Measurements from ENCODE around the gene FOXP1.

The FOXP1 gene

GRCh38 chr3:71384388-71384787 is 199.1 kb downstream of the FOXP1 start:
- no peaks in the 10 kb centered on the region for H3K36me3 ChIP-seq (ENCODE audit: control insufficient read depth, insufficient read depth, low read length)
- H3K4me3 ChIP-seq (ENCODE audit: low read depth, low read length) = no peak overlapping the region
- peaks cover 14% of the 10 kb centered on the region for H3K4me1 ChIP-seq (ENCODE audit: control insufficient read depth, insufficient read depth, low read length)
- H3K9ac ChIP-seq (ENCODE audit: low read depth, low read length) = no peak overlapping the region
- no peaks in the 10 kb centered on the region for H3K27me3 ChIP-seq (ENCODE audit: control insufficient read depth, insufficient read depth, low read length)
- H3K9me3 ChIP-seq (ENCODE audit: control insufficient read depth, insufficient read depth, low read length) = no peaks in the 10 kb centered on the region

- Histone ChIP-seq H3K4me1 (ENCODE audit: control insufficient read depth, insufficient read depth, low read length) (peaks cover 9% of the 10 kb centered on the region), H3K27me3 (ENCODE audit: control insufficient read depth, insufficient read depth, low read length) (no peaks in the 10 kb centered on the region), H3K9me3 (ENCODE audit: control insufficient read depth, insufficient read depth, low read length) (no peaks in the 10 kb centered on the region), H3K9ac (ENCODE audit: low read depth, low read length) (no peak overlapping the region), H3K4me3 (ENCODE audit: low read depth, low read length) (no peak overlapping the region), H3K36me3 (ENCODE audit: control insufficient read depth, insufficient read depth, low read length) (no peaks in the 10 kb centered on the region)
Measured at GRCh38 chr3:71380096-71380495, 203.4 kb downstream of the FOXP1 start.

- H3K9me3 ChIP-seq (ENCODE audit: control insufficient read depth, insufficient read depth, low read length) = no peaks in the 10 kb centered on the region
Measured at GRCh38 chr3:71378509-71378908, 205.0 kb downstream of the FOXP1 start.

GRCh38 chr3:71376911-71377310 is 206.6 kb downstream of the FOXP1 start:
- Histone ChIP-seq H3K9me3 (ENCODE audit: control insufficient read depth, insufficient read depth, low read length) (no peaks in the 10 kb centered on the region), H3K4me1 (ENCODE audit: control insufficient read depth, insufficient read depth, low read length) (peaks cover 2% of the 10 kb centered on the region), H3K9ac (ENCODE audit: low read depth, low read length) (no peak overlapping the region), H3K27me3 (ENCODE audit: control insufficient read depth, insufficient read depth, low read length) (no peaks in the 10 kb centered on the region), H3K4me3 (ENCODE audit: low read depth, low read length) (no peak overlapping the region), H3K36me3 (ENCODE audit: control insufficient read depth, insufficient read depth, low read length) (no peaks in the 10 kb centered on the region)

More at GRCh38 chr3:71378509-71378908, 205.0 kb downstream of the FOXP1 start:
- Histone ChIP-seq H3K4me3 (ENCODE audit: low read depth, low read length) (no peak overlapping the region), H3K4me1 (ENCODE audit: control insufficient read depth, insufficient read depth, low read length) (no peaks in the 10 kb centered on the region), H3K27me3 (ENCODE audit: control insufficient read depth, insufficient read depth, low read length) (no peaks in the 10 kb centered on the region), H3K9ac (ENCODE audit: low read depth, low read length) (no peak overlapping the region), H3K36me3 (ENCODE audit: control insufficient read depth, insufficient read depth, low read length) (no peaks in the 10 kb centered on the region)

- no peaks in the 10 kb centered on the region for H3K9me3 ChIP-seq (ENCODE audit: control insufficient read depth, insufficient read depth, low read length)
- H3K4me1 ChIP-seq (ENCODE audit: control insufficient read depth, insufficient read depth, low read length) = peaks cover 2% of the 10 kb centered on the region
- no peak overlapping the region for H3K9ac ChIP-seq (ENCODE audit: low read depth, low read length)
- H3K36me3 ChIP-seq (ENCODE audit: control insufficient read depth, insufficient read depth, low read length) = no peaks in the 10 kb centered on the region
- H3K27me3 ChIP-seq (ENCODE audit: control insufficient read depth, insufficient read depth, low read length) = no peaks in the 10 kb centered on the region
- H3K4me3 ChIP-seq (ENCODE audit: low read depth, low read length) = no peak overlapping the region
Measured at GRCh38 chr3:71376503-71376902, 207.0 kb downstream of the FOXP1 start.

GRCh38 chr3:71374582-71374981 is 208.9 kb downstream of the FOXP1 start:
- Histone ChIP-seq H3K4me1 (ENCODE audit: control insufficient read depth, insufficient read depth, low read length) (peaks cover 2% of the 10 kb centered on the region), H3K27me3 (ENCODE audit: control insufficient read depth, insufficient read depth, low read length) (no peaks in the 10 kb centered on the region), H3K4me3 (ENCODE audit: low read depth, low read length) (no peak overlapping the region), H3K9me3 (ENCODE audit: control insufficient read depth, insufficient read depth, low read length) (no peaks in the 10 kb centered on the region), H3K9ac (ENCODE audit: low read depth, low read length) (no peak overlapping the region), H3K36me3 (ENCODE audit: control insufficient read depth, insufficient read depth, low read length) (no peaks in the 10 kb centered on the region)

GRCh38 chr3:71372911-71373637 is 210.5 kb downstream of the FOXP1 start:
- Histone ChIP-seq H3K4me3 (ENCODE audit: low read depth, low read length) (no peak overlapping the region), H3K4me1 (ENCODE audit: control insufficient read depth, insufficient read depth, low read length) (peaks cover 2% of the 10 kb centered on the region), H3K36me3 (ENCODE audit: control insufficient read depth, insufficient read depth, low read length) (no peaks in the 10 kb centered on the region), H3K27me3 (ENCODE audit: control insufficient read depth, insufficient read depth, low read length) (no peaks in the 10 kb centered on the region), H3K9ac (ENCODE audit: low read depth, low read length) (no peak overlapping the region), H3K9me3 (ENCODE audit: control insufficient read depth, insufficient read depth, low read length) (no peaks in the 10 kb centered on the region)

GRCh38 chr3:71372241-71372768 is 211.2 kb downstream of the FOXP1 start:
- H3K36me3 ChIP-seq (ENCODE audit: control insufficient read depth, insufficient read depth, low read length) = no peaks in the 10 kb centered on the region
- H3K9ac ChIP-seq (ENCODE audit: low read depth, low read length) = no peak overlapping the region
- H3K4me3 ChIP-seq (ENCODE audit: low read depth, low read length) = no peak overlapping the region
- H3K27me3 ChIP-seq (ENCODE audit: control insufficient read depth, insufficient read depth, low read length) = no peaks in the 10 kb centered on the region
- H3K4me1 ChIP-seq (ENCODE audit: control insufficient read depth, insufficient read depth, low read length) = peaks cover 2% of the 10 kb centered on the region
- H3K9me3 ChIP-seq (ENCODE audit: control insufficient read depth, insufficient read depth, low read length) = no peaks in the 10 kb centered on the region

- no peak overlapping the region for H3K9ac ChIP-seq (ENCODE audit: low read depth, low read length)
- no peaks in the 10 kb centered on the region for H3K36me3 ChIP-seq (ENCODE audit: control insufficient read depth, insufficient read depth, low read length)
- peaks cover 2% of the 10 kb centered on the region for H3K4me1 ChIP-seq (ENCODE audit: control insufficient read depth, insufficient read depth, low read length)
- H3K9me3 ChIP-seq (ENCODE audit: control insufficient read depth, insufficient read depth, low read length) = no peaks in the 10 kb centered on the region
- H3K4me3 ChIP-seq (ENCODE audit: low read depth, low read length) = no peak overlapping the region
- no peaks in the 10 kb centered on the region for H3K27me3 ChIP-seq (ENCODE audit: control insufficient read depth, insufficient read depth, low read length)
Measured at GRCh38 chr3:71371282-71371681, 212.2 kb downstream of the FOXP1 start.

- no peaks in the 10 kb centered on the region for H3K27me3 ChIP-seq (ENCODE audit: control insufficient read depth, insufficient read depth, low read length)
- no peak overlapping the region for H3K9ac ChIP-seq (ENCODE audit: low read depth, low read length)
- H3K9me3 ChIP-seq (ENCODE audit: control insufficient read depth, insufficient read depth, low read length) = no peaks in the 10 kb centered on the region
- no peak overlapping the region for H3K4me3 ChIP-seq (ENCODE audit: low read depth, low read length)
- H3K36me3 ChIP-seq (ENCODE audit: control insufficient read depth, insufficient read depth, low read length) = no peaks in the 10 kb centered on the region
- peaks cover 2% of the 10 kb centered on the region for H3K4me1 ChIP-seq (ENCODE audit: control insufficient read depth, insufficient read depth, low read length)
Measured at GRCh38 chr3:71370467-71370866, 213.1 kb downstream of the FOXP1 start.

GRCh38 chr3:71369701-71370391 is 213.7 kb downstream of the FOXP1 start:
- no peaks in the 10 kb centered on the region for H3K9me3 ChIP-seq (ENCODE audit: control insufficient read depth, insufficient read depth, low read length)
- H3K27me3 ChIP-seq (ENCODE audit: control insufficient read depth, insufficient read depth, low read length) = no peaks in the 10 kb centered on the region
- peaks cover 2% of the 10 kb centered on the region for H3K4me1 ChIP-seq (ENCODE audit: control insufficient read depth, insufficient read depth, low read length)
- H3K4me3 ChIP-seq (ENCODE audit: low read depth, low read length) = no peak overlapping the region
- H3K36me3 ChIP-seq (ENCODE audit: control insufficient read depth, insufficient read depth, low read length) = no peaks in the 10 kb centered on the region
- H3K9ac ChIP-seq (ENCODE audit: low read depth, low read length) = no peak overlapping the region

Measured in iPS-15b (cell line).